ENCODE results near the gene MEGF6.

- no peak for TF ChIP-seq CTCF (IDR thresholded peaks at IDR 0.05)
- no peak for TF ChIP-seq ZFX (IDR thresholded peaks at IDR 0.05; ENCODE audit: borderline replicate concordance)
Observed at GRCh38 chr1:3608154-3608553, 3.2 kb downstream of the MEGF6 start.
